GM18505 (cell line): Measurements from ENCODE around the gene TRIM7.

Experiments
- ATAC-seq: cut with Tn5 transposase; IDR thresholded peaks from one replicate; pipeline ENCODE4 v1.9.1; 2021; ENCODE audit not compliant: unreplicated experiment
- POLR2A ChIP-seq: IDR thresholded peaks from 4 replicates; pipeline ENCODE4 v1.6.1; 2011; ENCODE audit warnings: borderline replicate concordance; ENCODE audit not compliant: insufficient read depth, insufficient read length; ENCODE audit errors: extremely low read depth

TRIM7 gene

GRCh38 chr5:181207960-181208253 is 2.9 kb upstream of the TRIM7 start:
- no peak for TF ChIP-seq POLR2A
- no peak for ATAC-seq

- ATAC-seq, result no peak
- no peak for TF ChIP-seq POLR2A
Measured at GRCh38 chr5:181207214-181207959, 2.4 kb upstream of the TRIM7 start.

DNA sequence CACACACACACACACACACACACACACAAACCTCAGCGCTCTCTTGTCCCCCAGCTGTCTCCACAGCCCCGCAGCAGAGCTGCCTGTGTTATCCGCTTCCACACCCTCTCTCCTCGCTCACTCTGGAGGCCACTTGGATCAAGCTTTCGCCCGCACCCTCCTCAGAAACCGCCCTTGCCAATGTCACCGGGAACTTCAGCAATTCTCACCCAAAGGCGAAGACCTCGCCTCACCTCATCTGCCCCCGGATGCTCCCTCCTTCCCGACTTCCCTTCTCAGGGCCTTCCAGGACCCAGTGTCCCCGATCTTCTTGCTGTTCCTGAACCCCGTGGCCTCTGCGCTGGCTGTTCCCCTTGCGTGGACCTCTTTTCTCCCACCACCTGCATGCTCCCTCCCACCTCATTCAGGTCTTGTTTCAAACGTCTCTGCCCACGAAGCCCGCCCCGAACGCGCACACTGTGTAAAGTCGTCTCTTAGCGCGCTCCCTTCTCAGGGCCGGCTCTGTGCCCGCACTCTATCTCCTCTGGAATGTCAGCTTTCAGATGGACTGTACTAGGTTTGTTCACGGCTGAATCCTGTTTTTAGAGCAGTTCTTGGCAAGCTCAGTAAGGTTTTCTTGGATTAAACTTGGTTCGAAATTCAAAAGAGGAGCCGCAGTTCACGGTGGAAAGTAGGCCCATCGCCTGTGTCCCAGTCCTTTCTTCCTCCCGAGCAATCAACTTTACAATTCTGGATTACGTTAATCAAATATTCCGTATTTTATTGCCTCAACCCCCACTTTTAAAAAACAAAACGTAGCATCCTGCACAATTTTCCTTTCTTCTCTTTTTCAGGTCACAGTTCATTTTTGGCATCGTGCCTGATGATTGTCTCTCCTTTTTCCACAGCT is 1.0 kb upstream of the TRIM7 start:
- ATAC-seq, result no peak
- TF ChIP-seq POLR2A, result no peak

GRCh38 chr5:181204113-181204825 is 727 bp downstream of the TRIM7 start:
- no peak for TF ChIP-seq POLR2A
- ATAC-seq, result no peak

GRCh38 chr5:181203777-181204112 is 1.3 kb downstream of the TRIM7 start:
- ATAC-seq, result no peak
- no peak for TF ChIP-seq POLR2A

- no peak for TF ChIP-seq POLR2A
- no peak for ATAC-seq
Measured at GRCh38 chr5:181203093-181203711, 1.8 kb downstream of the TRIM7 start.

GRCh38 chr5:181200816-181201215 is 4.2 kb downstream of the TRIM7 start:
- no peak for TF ChIP-seq POLR2A
- ATAC-seq, result no peak

- no peak for TF ChIP-seq POLR2A
- ATAC-seq, result no peak
Measured at GRCh38 chr5:181199881-181200638, 4.9 kb downstream of the TRIM7 start.

DNA sequence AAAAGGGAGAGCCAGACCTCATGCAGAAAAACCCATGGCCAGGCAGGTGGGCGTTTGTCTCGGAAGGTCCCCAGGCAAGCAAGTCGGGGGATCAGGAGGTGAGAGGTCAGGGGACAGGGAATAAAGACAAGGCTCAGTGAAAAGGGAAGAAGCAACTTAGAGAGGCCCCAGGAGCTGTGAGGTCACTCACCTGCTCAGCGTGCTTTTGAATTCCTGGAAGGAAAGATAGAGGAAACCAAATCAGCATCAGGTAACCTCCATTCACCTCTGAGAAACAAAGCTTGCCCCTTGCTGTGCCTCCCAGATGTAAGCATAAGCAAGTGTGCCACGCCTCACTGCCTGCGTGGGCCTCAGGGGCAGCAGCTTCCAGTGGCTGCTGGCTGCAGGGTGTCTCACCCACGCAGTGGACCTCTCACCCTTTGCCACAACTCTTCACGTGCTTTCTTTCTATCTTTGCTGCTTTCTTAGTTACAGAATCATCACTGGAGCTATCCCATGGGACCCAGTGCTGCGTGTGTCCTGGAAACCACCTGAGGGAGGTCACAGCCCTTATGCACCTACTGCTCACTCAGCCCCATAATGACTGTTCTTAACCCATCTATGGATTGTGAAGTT is 6.0 kb downstream of the TRIM7 start:
- peak; percentile 64 for ATAC-seq
- no peak for TF ChIP-seq POLR2A

DNA sequence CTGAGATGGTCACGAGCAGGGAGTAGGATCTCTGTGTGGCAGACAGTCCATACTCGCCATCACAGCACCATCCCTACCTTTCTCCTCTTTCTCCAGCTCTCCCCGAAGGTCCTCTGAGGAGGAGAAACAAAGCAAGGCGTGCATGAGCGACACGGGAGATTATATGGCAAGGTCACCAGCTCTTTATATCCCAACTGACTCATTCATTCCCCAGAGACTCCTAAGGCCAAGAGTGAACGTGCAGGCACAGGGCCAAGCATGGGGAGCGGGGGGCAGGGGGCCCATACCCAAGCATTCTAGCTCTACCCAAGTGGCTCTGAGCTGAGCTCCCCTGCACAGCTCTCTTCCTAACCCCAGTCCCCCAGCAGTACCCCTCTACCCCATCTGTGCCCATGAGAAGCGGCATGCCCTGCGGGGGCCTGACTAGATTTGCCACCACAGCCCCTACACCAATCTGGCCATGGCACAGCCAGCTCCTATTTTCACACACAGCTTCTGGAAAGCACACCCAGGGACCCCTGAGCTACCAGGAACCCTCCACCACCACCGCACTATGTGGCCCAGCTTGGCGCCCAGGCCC is 6.8 kb downstream of the TRIM7 start:
- no peak for TF ChIP-seq POLR2A

DNA sequence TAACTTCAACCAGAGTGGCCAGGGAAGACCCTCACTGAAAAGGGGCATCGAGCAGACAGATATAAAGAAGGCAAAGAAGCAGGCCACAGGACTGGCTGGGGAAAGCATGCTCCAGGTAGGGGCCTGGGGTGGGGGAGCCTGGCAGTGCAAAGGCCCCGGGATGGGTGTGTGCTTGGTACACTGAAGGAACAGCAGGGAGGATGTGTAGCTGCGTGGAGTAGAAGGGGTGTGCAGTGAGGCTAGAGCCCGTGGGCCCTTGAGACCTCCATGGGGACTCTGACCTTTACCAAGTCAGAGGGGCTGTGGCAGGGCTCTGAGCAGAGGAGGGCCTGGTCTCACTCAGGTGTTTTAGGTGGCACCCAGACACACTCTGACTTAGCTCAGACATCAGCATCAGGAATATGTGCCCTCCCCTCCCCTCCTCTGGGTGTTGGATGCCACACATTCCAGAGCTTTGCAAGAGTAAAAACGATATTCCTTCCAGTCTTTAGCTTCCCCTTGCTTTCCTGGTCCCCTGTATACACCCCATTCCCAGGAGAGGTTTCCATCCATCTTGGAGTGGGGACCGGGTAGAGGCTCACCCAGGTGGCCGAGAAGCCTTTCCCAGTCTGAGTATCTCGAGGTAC is 7.6 kb downstream of the TRIM7 start:
- no peak for TF ChIP-seq POLR2A
- no peak for ATAC-seq

More for the DNA sequence above, 6.8 kb downstream of the TRIM7 start:
- ATAC-seq, result no peak
